ENCODE data around the gene GABARAPL1.
"Not testable (repeated sequence)": the region's sequence is repeated elsewhere in the genome, so short reads cannot be mapped to it uniquely, and the experiment has no call there.

Gene GABARAPL1

GRCh38 chr12:10212739-10213131 is at the start of gene GABARAPL1:
GABARAPL1 (plus strand) TSS chr12:10212877; CDS start chr12:10213130, 253 bp downstream.
- DNase-seq = peak; percentile 77

GRCh38 chr12:10163084-10163483 is 49.6 kb upstream of the GABARAPL1 start:
- DNase-seq = no peak

GRCh38 chr12:10165421-10165820 is 47.3 kb upstream of the GABARAPL1 start:
- DNase-seq = no peak

- DNase-seq = no peak
These were observed 45.1 kb upstream of the GABARAPL1 start for GRCh38 chr12:10167599-10167998.

GRCh38 chr12:10169104-10169503 is 43.6 kb upstream of the GABARAPL1 start:
- no peak for DNase-seq

- no peak for DNase-seq
These were observed 42.5 kb upstream of the GABARAPL1 start for GRCh38 chr12:10170216-10170615.

GRCh38 chr12:10171973-10172728 is 40.5 kb upstream of the GABARAPL1 start, which contains the start of gene OLR1:
OLR1 (minus strand) TSS chr12:10172132; CDS start chr12:10172077, 55 bp downstream.
- DNase-seq = no peak

- DNase-seq = no peak
These were observed 37.6 kb upstream of the GABARAPL1 start for GRCh38 chr12:10174986-10175614.

GRCh38 chr12:10175846-10176636 is 36.6 kb upstream of the GABARAPL1 start:
- DNase-seq = no peak

GRCh38 chr12:10178821-10179220 is 33.9 kb upstream of the GABARAPL1 start, which contains the start of gene TMEM52B:
TMEM52B (plus strand) TSS chr12:10179032; CDS start chr12:10179575, 543 bp downstream.
- no peak for DNase-seq

- DNase-seq = no peak
These were observed 32.9 kb upstream of the GABARAPL1 start for GRCh38 chr12:10179776-10180181.

- DNase-seq = no peak
These were observed 30.2 kb upstream of the GABARAPL1 start for GRCh38 chr12:10182354-10183049.

- DNase-seq = no peak
These were observed 28.3 kb upstream of the GABARAPL1 start for GRCh38 chr12:10184261-10184843.

GRCh38 chr12:10186299-10186698 is 26.4 kb upstream of the GABARAPL1 start:
- DNase-seq = no peak

GRCh38 chr12:10186958-10187357 is 25.7 kb upstream of the GABARAPL1 start:
- DNase-seq = not testable (repeated sequence)

- DNase-seq = no peak
These were observed 23.0 kb upstream of the GABARAPL1 start for GRCh38 chr12:10189653-10190052.

- DNase-seq = no peak
These were observed 21.9 kb upstream of the GABARAPL1 start for GRCh38 chr12:10190558-10191388.

- no peak for DNase-seq
These were observed 20.8 kb upstream of the GABARAPL1 start for GRCh38 chr12:10191865-10192264.

- DNase-seq = no peak
These were observed 18.5 kb upstream of the GABARAPL1 start for GRCh38 chr12:10194160-10194670.

GRCh38 chr12:10196210-10196609 is 16.5 kb upstream of the GABARAPL1 start:
- DNase-seq = no peak

- no peak for DNase-seq
These were observed 14.8 kb upstream of the GABARAPL1 start for GRCh38 chr12:10197879-10198278.
